DMS114 treated with DMSO at 0.1 percent for 48 hours (cell line): Measurements from ENCODE around the gene ZMYND19.
"Not testable (repeated sequence)": the region's sequence is repeated elsewhere in the genome, so short reads cannot be mapped to it uniquely, and the experiment has no call there.

Source experiments
- DNase-seq: peaks from one replicate; lab custom pipeline; 2025; ENCODE audit not compliant: unreplicated experiment; lab: John Stamatoyannopoulos, UW

Gene ZMYND19

GRCh38 chr9:137534256-137535119 is 55.8 kb downstream of the ZMYND19 start:
- peak; percentile 32 for DNase-seq

DNA sequence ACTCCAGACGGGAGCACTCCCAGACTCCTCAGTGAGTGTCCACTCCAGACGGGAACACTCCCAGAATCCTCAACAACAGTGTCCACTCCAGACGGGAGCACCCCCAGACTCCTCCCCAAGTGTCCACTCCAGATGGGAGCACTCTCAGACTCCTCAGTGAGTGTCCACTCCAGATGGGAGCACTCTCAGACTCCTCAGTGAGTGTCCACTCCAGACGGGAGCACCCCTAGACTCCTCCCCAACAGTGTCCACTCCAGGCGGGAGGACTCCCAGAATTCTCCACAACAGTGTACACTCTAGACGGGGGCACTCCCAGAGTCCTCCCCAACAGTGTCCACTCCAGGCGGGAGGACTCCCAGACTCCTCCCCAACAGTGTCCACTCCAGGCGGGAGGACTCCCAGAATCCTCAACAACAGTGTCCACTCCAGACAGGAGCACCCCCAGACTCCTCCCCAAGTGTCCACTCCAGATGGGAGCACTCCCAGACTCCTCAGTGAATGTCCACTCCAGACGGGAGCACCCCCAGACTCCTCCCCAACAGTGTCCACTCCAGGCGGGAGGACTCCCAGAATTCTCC is 57.3 kb downstream of the ZMYND19 start:
- not testable (repeated sequence) for DNase-seq
